Prostate gland (tissue), 2 donors: Measurements from ENCODE around the gene INPP4B.

Experiments used
- POLR2A ChIP-seq: fragments of 450-650 bp; IDR thresholded peaks from one replicate; pipeline ENCODE4 v1.6.1; 2016; ENCODE audit warnings: antibody characterized with exemption, mild to moderate bottlenecking
- POLR2AphosphoS5 ChIP-seq: sonication (generic); formaldehyde crosslinking; IDR thresholded peaks from one replicate; pipeline ENCODE4 v1.6.1; 2017; ENCODE audit warnings: antibody characterized with exemption
- TF ChIP-seq, protein P1 (sequence below), 4 experiments: fragments of 200-600 bp in 2 of 4; fragments of 450-650 bp in 2 of 4; sonication (generic) in 2 of 4; IDR thresholded peaks; 1 replicate in 3 of 4; 2 replicates in 1 of 4; pipeline ENCODE4 v1.5.1; 2016 to 2019; ENCODE audit warnings: antibody characterized with exemption in 4 of 4, mild to moderate bottlenecking in 2 of 4, moderate library complexity in 2 of 4

DNA sequence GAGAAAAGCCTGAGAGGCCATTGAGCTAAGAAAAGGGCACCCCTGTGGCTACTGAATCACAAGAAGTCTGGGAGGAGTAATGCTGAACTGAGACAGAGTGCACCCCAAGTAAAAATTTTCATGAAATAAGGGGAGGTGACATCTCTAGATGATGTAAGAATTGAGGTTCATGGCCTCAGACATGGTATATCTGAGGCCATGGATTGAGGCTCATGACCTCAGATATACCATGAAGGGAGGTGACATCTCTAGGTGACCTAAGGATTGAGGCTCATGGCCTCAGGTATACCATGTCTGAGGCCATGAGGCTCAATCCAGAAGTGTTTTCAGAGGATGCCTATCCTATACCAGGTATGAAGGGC, 560.9 kb downstream of the INPP4B start:
- TF ChIP-seq, protein P1, sequence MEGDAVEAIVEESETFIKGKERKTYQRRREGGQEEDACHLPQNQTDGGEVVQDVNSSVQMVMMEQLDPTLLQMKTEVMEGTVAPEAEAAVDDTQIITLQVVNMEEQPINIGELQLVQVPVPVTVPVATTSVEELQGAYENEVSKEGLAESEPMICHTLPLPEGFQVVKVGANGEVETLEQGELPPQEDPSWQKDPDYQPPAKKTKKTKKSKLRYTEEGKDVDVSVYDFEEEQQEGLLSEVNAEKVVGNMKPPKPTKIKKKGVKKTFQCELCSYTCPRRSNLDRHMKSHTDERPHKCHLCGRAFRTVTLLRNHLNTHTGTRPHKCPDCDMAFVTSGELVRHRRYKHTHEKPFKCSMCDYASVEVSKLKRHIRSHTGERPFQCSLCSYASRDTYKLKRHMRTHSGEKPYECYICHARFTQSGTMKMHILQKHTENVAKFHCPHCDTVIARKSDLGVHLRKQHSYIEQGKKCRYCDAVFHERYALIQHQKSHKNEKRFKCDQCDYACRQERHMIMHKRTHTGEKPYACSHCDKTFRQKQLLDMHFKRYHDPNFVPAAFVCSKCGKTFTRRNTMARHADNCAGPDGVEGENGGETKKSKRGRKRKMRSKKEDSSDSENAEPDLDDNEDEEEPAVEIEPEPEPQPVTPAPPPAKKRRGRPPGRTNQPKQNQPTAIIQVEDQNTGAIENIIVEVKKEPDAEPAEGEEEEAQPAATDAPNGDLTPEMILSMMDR (IDR thresholded peaks at IDR 0.05): no peak
- TF ChIP-seq POLR2AphosphoS5: no peak
- TF ChIP-seq POLR2A: no peak
